ENCODE measurements around the gene ZNF747.
"Not testable (repeated sequence)": the region's sequence is repeated elsewhere in the genome, so short reads cannot be mapped to it uniquely, and the experiment has no call there.

The ZNF747 gene

DNA sequence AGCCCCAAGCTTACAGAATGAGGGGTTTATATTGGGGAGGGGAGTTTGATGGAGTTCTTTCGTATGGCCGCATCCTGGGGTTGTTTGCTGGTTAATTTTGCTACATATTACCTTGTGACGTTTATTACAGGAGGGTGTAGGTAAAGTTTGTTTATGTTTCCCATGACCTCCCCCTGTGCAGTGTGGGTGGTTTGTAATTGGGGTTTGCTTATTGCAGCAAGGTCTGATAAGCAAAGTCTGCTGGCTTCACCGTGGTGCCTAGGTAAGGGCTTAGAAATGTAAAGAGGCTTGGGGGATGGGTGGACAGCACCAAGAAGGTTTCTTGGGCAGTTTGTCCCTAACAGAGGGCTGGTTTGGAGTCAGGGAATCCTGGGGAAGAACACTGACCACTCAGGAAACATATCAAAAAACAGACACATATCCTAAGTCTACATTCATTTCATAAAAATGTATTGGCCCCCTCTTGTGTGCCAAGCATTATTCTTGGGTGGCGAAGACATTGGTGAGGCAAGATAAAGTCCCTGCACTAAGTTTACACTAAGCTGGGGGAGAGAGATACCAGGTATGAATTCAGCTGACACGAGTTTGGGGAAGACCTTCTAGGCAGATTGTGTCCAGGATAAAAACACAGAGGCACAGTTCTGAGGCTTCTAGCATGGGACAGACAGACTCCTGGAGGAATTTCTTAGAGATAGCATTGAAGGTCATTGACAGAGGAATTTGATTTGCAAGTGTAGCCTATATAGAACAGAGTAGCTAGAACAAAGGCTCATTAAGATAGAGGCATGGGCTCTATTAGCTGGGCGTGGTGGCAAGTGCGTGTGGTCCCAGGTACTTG, 14.0 kb upstream of the ZNF747 start:
- Mint-ChIP-seq H3K9me3 (no peaks in the 10 kb centered on the region), H3K4me3 (no peak overlapping the region), H3K27ac (peak overlapping the region; percentile 26), H3K4me1 (peaks cover 26% of the 10 kb centered on the region), H3K36me3 (no peaks in the 10 kb centered on the region), H3K27me3 (no peaks in the 10 kb centered on the region)
- ATAC-seq, result no peak

- no peaks in the 10 kb centered on the region for H3K27me3 Mint-ChIP-seq
Observed at GRCh38 chr16:30546115-30546514, 11.5 kb upstream of the ZNF747 start.

DNA sequence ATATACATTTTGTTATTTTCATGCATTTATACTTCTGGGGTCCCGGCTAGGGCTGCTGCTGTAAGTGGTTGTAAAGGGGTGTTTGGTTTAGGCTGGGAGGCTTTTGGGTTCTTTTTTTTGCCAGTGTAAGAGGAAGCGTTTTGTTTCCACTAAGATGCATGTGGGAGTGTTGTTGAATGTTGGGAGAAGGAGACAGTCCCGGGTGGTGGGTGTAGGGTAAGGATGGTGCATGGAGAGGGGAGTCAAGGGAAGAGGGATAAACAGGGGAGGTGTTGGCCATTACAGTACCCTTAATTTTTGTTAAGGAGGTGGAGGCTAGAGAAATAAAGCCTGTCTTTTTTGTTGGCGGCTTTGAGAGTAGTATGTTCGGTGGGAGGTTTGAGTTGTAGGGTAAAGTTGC, 8.4 kb upstream of the ZNF747 start:
- H3K27me3 Mint-ChIP-seq, result no peaks in the 10 kb centered on the region
- H3K27ac Mint-ChIP-seq, result no peak overlapping the region
- peaks cover 20% of the 10 kb centered on the region for H3K4me1 Mint-ChIP-seq

More at GRCh38 chr16:30546115-30546514, 11.5 kb upstream of the ZNF747 start:
- H3K27ac Mint-ChIP-seq, result no peak overlapping the region
- no peak overlapping the region for H3K4me3 Mint-ChIP-seq
- H3K4me1 Mint-ChIP-seq, result peaks cover 13% of the 10 kb centered on the region
- H3K9me3 Mint-ChIP-seq, result no peaks in the 10 kb centered on the region
- no peaks in the 10 kb centered on the region for H3K36me3 Mint-ChIP-seq
- no peak for ATAC-seq

GRCh38 chr16:30541502-30542329, 7.1 kb upstream of the ZNF747 start:
- H3K27ac Mint-ChIP-seq, result no peak overlapping the region
- H3K9me3 Mint-ChIP-seq, result no peaks in the 10 kb centered on the region
- H3K27me3 Mint-ChIP-seq, result no peaks in the 10 kb centered on the region
- no peak overlapping the region for H3K4me3 Mint-ChIP-seq
- no peak for ATAC-seq
- peaks cover 14% of the 10 kb centered on the region for H3K36me3 Mint-ChIP-seq
- peaks cover 23% of the 10 kb centered on the region for H3K4me1 Mint-ChIP-seq

More for the DNA sequence above, 8.4 kb upstream of the ZNF747 start:
- Mint-ChIP-seq H3K9me3 (no peaks in the 10 kb centered on the region), H3K4me3 (no peak overlapping the region), H3K36me3 (peaks cover 11% of the 10 kb centered on the region)
- ATAC-seq, result no peak

DNA sequence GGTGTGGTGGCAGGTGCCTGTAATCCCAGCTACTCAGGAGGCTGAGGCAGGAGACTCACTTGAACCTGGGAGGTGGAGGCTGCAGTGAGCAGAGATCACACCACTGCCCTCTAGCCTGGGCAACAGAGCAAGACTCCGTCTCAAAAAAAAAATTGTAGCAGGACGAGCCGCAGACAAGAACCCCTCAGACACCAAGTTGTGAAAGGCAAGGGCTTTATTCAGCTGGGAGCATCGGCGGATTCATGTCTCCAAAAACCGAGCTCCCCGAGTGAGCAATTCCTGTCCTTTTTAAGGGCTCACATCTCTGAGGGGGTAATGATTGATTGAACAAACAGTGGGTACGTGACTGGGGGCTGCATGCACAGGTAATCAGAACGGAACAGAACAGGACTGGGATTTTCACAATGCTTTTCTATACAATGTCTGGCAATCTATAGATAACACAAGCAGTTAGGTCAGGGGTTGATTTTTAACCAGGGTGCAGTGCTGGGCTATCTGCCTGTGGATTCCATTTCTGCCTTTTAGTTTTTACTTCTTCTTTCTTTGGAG, 6.3 kb upstream of the ZNF747 start:
- H3K9me3 Mint-ChIP-seq, H3K27ac Mint-ChIP-seq, ATAC-seq, H3K27me3 Mint-ChIP-seq, H3K4me3 Mint-ChIP-seq: not testable (repeated sequence)
- H3K4me1 Mint-ChIP-seq, result peaks cover 25% of the 10 kb centered on the region
- H3K36me3 Mint-ChIP-seq, result peaks cover 14% of the 10 kb centered on the region

- H3K27ac Mint-ChIP-seq, H3K9me3 Mint-ChIP-seq, ATAC-seq, H3K27me3 Mint-ChIP-seq, H3K4me3 Mint-ChIP-seq: not testable (repeated sequence)
- H3K4me1 Mint-ChIP-seq, result peaks cover 27% of the 10 kb centered on the region
- peaks cover 14% of the 10 kb centered on the region for H3K36me3 Mint-ChIP-seq
Observed at GRCh38 chr16:30539986-30540526, 5.4 kb upstream of the ZNF747 start.

- H3K4me1 Mint-ChIP-seq, result peaks cover 27% of the 10 kb centered on the region
- H3K27me3 Mint-ChIP-seq, result no peaks in the 10 kb centered on the region
- H3K27ac Mint-ChIP-seq, result no peak overlapping the region
- H3K36me3 Mint-ChIP-seq, result peaks cover 14% of the 10 kb centered on the region
- no peaks in the 10 kb centered on the region for H3K9me3 Mint-ChIP-seq
- ATAC-seq, result no peak
- no peak overlapping the region for H3K4me3 Mint-ChIP-seq
Observed at GRCh38 chr16:30539000-30539964, 4.6 kb upstream of the ZNF747 start.

- Mint-ChIP-seq H3K4me3 (peak overlapping the region; percentile 94), H3K36me3 (peaks cover 14% of the 10 kb centered on the region), H3K4me1 (peaks cover 38% of the 10 kb centered on the region), H3K27ac (peak overlapping the region; percentile 95)
- not testable (repeated sequence) for H3K27me3 Mint-ChIP-seq, ATAC-seq, H3K9me3 Mint-ChIP-seq
Observed at GRCh38 chr16:30536391-30537024, 1.9 kb upstream of the ZNF747 start.

GRCh38 chr16:30535777-30536190, 1.1 kb upstream of the ZNF747 start:
- peak; percentile 74 for ATAC-seq
- Mint-ChIP-seq H3K27me3 (no peaks in the 10 kb centered on the region), H3K27ac (peak overlapping the region; percentile 95), H3K4me3 (peak overlapping the region; percentile 94), H3K4me1 (peaks cover 38% of the 10 kb centered on the region), H3K36me3 (peaks cover 14% of the 10 kb centered on the region), H3K9me3 (no peaks in the 10 kb centered on the region)

GRCh38 chr16:30535106-30535776, 583 bp upstream of the ZNF747 start:
- no peaks in the 10 kb centered on the region for H3K9me3 Mint-ChIP-seq
- peaks cover 14% of the 10 kb centered on the region for H3K36me3 Mint-ChIP-seq
- H3K4me1 Mint-ChIP-seq, result peaks cover 38% of the 10 kb centered on the region
- ATAC-seq, result peak; percentile 40
- no peaks in the 10 kb centered on the region for H3K27me3 Mint-ChIP-seq
- H3K4me3 Mint-ChIP-seq, result peak overlapping the region; percentile 94
- H3K27ac Mint-ChIP-seq, result peak overlapping the region; percentile 95

DNA sequence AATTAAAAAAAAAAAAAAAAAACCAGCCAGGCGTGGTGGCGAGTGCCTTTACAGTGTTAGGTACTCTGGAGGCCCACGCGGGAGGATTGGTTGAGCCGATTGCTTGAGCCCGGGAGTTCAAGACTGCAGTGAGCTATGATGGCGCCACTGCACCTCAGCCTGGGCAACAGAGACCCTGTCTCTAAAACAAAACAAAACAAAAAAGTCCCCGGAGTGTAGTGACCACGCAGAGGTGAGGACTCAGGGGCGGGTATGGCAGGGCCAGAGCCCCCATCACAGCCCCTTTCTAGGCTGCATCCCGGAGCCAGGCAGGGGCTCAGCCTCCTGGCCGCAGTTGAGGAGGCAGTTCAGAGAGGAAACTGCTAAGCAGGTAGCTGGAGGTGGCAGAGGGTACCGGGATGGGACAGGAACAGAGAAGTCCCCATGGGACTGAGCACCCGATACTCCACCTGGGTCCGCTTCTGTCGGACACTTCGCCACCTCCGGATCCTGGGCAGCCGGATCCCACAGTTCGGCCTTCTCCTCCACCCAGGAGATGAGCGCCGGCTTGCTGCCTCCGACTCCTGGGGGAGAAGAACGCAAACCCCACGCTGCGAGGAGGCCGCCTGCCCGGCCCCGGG, 800 bp downstream of the ZNF747 start:
- Mint-ChIP-seq H3K27me3 (no peaks in the 10 kb centered on the region), H3K9me3 (no peaks in the 10 kb centered on the region), H3K36me3 (peaks cover 11% of the 10 kb centered on the region), H3K4me1 (peaks cover 41% of the 10 kb centered on the region), H3K27ac (peak overlapping the region; percentile 95), H3K4me3 (peak overlapping the region; percentile 94)
- peak; percentile 4 for ATAC-seq

- Mint-ChIP-seq H3K4me1 (peaks cover 42% of the 10 kb centered on the region), H3K4me3 (peak overlapping the region; percentile 78), H3K27me3 (no peaks in the 10 kb centered on the region), H3K9me3 (no peaks in the 10 kb centered on the region), H3K27ac (peak overlapping the region; percentile 95), H3K36me3 (peaks cover 4% of the 10 kb centered on the region)
- no peak for ATAC-seq
Observed at GRCh38 chr16:30533146-30533522, 1.5 kb downstream of the ZNF747 start.
